Endodermal cell (in vitro differentiated cells): ENCODE data around the gene XK. TPM values are rescaled to one million over a fixed set of nuclear protein-coding genes. Genes with fewer than 3 reads are reported as not detected.

Experiments used
- DNase-seq: peaks from one replicate; pipeline ENCODE4 v3.0.0-alpha.2; 2017
- H3K27ac ChIP-seq: 2 replicates; pipeline ENCODE4 v1.5.1; 2013; ENCODE audit warnings: mild to moderate bottlenecking, low read depth, low read length, moderate library complexity
- H3K27me3 ChIP-seq: 2 replicates; pipeline ENCODE4 v1.6.1; 2013; ENCODE audit warnings: mild to moderate bottlenecking, low read length, moderate library complexity; ENCODE audit not compliant: insufficient read depth, control insufficient read depth, poor library complexity, severe bottlenecking
- H3K36me3 ChIP-seq: 2 replicates; pipeline ENCODE4 v1.7.0; 2013; ENCODE audit warnings: mild to moderate bottlenecking, low read length, moderate library complexity; ENCODE audit not compliant: control insufficient read depth, insufficient read depth
- H3K4me1 ChIP-seq: one replicate; pipeline ENCODE4 v1.7.0; 2013; ENCODE audit warnings: low read length; ENCODE audit not compliant: control insufficient read depth, insufficient read depth
- H3K4me3 ChIP-seq: 2 replicates; pipeline ENCODE4 v1.5.1; 2013; ENCODE audit warnings: mild to moderate bottlenecking, low read length, moderate library complexity
- H3K9ac ChIP-seq: 2 replicates; pipeline ENCODE4 v1.6.1; 2013; ENCODE audit warnings: mild to moderate bottlenecking, low read length, moderate library complexity; ENCODE audit not compliant: poor library complexity, severe bottlenecking; ENCODE audit errors: extremely low read depth
- H3K9me3 ChIP-seq: 2 replicates; pipeline ENCODE4 v1.6.1; 2013; ENCODE audit warnings: mild to moderate bottlenecking, low read length, moderate library complexity; ENCODE audit not compliant: control insufficient read depth
- H3K27ac Mint-ChIP-seq: 2 replicates; pipeline ENCODE4 v1.8.0; 2020; ENCODE audit warnings: mixed read lengths
- H3K27me3 Mint-ChIP-seq: 2 replicates; pipeline ENCODE4 v1.8.0; 2021; ENCODE audit warnings: mild to moderate bottlenecking, mixed read lengths; ENCODE audit not compliant: insufficient read depth
- H3K36me3 Mint-ChIP-seq: 2 replicates; pipeline ENCODE4 v1.8.0; 2020; ENCODE audit warnings: low read depth, mixed read lengths
- H3K4me1 Mint-ChIP-seq: 2 replicates; pipeline ENCODE4 v1.8.0; 2020; ENCODE audit warnings: mixed read lengths
- H3K4me3 Mint-ChIP-seq: 2 replicates; pipeline ENCODE4 v1.8.0; 2020; ENCODE audit warnings: mild to moderate bottlenecking, moderate library complexity, mixed read lengths
- H3K9me3 Mint-ChIP-seq: 2 replicates; pipeline ENCODE4 v1.8.0; 2020; ENCODE audit warnings: mild to moderate bottlenecking, mixed read lengths
- WGBS, 2 experiments: methylation state at CpG; one replicate each; pipeline versions ENCODE4 v1.1.5 to v1.1.7; 2013; ENCODE audit warnings: missing lambda C conversion rate in 2 of 2, mixed read lengths in 1 of 2; ENCODE audit not compliant: insufficient coverage in 1 of 2, insufficient read length in 1 of 2; 5-methylcytosine and 5-hydroxymethylcytosine counted together
- total RNA-seq, 2 donors: library from RNA; stranded (reverse); fragmentation: NEBNext Ultra II Directional in 1 of 2; extraction: Animal tissue kit (Norgen Biotek cat#: 25700) in 1 of 2; gene quantifications; 2 replicates in 1 of 2; 3 replicates in 1 of 2; pipeline ENCODE4 v1.2.1, GENCODE V29; 2021
- TF ChIP-seq, protein P1 (sequence below): fragments of 200-600 bp; sonication (generic); conservative IDR thresholded peaks from 2 replicates; pipeline ENCODE4 v1.5.0; 2021; ENCODE audit warnings: antibody characterized with exemption, mild to moderate bottlenecking

XK gene
- total RNA-seq, 2 donors from 2014 or later, result 0.13 to 0.49 TPM

- H3K4me1 Mint-ChIP-seq, result no peaks in the 10 kb centered on the region
- Histone ChIP-seq H3K27me3 (no peaks in the 10 kb centered on the region), H3K9me3 (no peaks in the 10 kb centered on the region), H3K27ac (no peak overlapping the region), H3K36me3 (no peaks in the 10 kb centered on the region), H3K4me3 (no peak overlapping the region), H3K4me1 (no peaks in the 10 kb centered on the region), H3K9ac (no peak overlapping the region)
- no peak overlapping the region for H3K4me3 Mint-ChIP-seq
- 92% methylated on average over 2 of the region's 2 CpGs; no CpG with 5 or more reads in 1 of the 2 experiments for WGBS, 2 experiments
- peaks cover 26% of the 10 kb centered on the region for H3K9me3 Mint-ChIP-seq
- no peak for DNase-seq
- no peaks in the 10 kb centered on the region for H3K36me3 Mint-ChIP-seq
- TF ChIP-seq, protein P1, sequence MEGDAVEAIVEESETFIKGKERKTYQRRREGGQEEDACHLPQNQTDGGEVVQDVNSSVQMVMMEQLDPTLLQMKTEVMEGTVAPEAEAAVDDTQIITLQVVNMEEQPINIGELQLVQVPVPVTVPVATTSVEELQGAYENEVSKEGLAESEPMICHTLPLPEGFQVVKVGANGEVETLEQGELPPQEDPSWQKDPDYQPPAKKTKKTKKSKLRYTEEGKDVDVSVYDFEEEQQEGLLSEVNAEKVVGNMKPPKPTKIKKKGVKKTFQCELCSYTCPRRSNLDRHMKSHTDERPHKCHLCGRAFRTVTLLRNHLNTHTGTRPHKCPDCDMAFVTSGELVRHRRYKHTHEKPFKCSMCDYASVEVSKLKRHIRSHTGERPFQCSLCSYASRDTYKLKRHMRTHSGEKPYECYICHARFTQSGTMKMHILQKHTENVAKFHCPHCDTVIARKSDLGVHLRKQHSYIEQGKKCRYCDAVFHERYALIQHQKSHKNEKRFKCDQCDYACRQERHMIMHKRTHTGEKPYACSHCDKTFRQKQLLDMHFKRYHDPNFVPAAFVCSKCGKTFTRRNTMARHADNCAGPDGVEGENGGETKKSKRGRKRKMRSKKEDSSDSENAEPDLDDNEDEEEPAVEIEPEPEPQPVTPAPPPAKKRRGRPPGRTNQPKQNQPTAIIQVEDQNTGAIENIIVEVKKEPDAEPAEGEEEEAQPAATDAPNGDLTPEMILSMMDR, result no peak
- H3K27ac Mint-ChIP-seq, result no peak overlapping the region
- no peaks in the 10 kb centered on the region for H3K27me3 Mint-ChIP-seq
These were observed 67.8 kb downstream of the XK start for GRCh38 chrX:37753384-37753783.

DNA sequence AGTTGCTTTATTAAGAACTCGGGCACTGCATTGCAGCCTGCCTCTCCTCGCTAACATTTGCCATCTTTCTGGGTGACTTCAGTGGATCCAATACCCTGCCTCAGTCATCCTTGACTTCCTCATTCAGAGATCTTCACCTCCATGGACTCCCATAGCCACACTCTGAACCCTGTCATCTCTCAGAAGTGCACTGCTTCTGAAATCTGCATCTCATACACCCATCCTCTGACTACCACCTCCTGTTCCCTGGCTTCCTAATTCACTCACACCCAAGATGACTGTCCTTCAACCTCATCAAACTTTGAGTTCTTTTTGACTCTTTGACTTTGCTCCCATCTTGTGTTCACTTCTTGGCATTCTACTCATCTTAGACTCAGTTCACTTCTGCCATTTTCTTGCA is 68.9 kb downstream of the XK start:
- no peaks in the 10 kb centered on the region for H3K27me3 Mint-ChIP-seq
- no peaks in the 10 kb centered on the region for H3K4me1 Mint-ChIP-seq
- H3K4me3 Mint-ChIP-seq, result no peak overlapping the region
- WGBS, 2 experiments, result 91% methylated on average over 2 of the region's 2 CpGs; no CpG with 5 or more reads in 1 of the 2 experiments
- Histone ChIP-seq H3K27me3 (no peaks in the 10 kb centered on the region), H3K4me3 (no peak overlapping the region), H3K36me3 (no peaks in the 10 kb centered on the region), H3K4me1 (no peaks in the 10 kb centered on the region), H3K9me3 (no peaks in the 10 kb centered on the region), H3K27ac (no peak overlapping the region), H3K9ac (no peak overlapping the region)
- no peaks in the 10 kb centered on the region for H3K36me3 Mint-ChIP-seq
- TF ChIP-seq, protein P1, result no peak
- H3K9me3 Mint-ChIP-seq, result peaks cover 16% of the 10 kb centered on the region
- H3K27ac Mint-ChIP-seq, result no peak overlapping the region
- no peak for DNase-seq

- Mint-ChIP-seq H3K27me3 (no peaks in the 10 kb centered on the region), H3K36me3 (no peaks in the 10 kb centered on the region), H3K4me1 (no peaks in the 10 kb centered on the region), H3K27ac (no peak overlapping the region), H3K4me3 (no peak overlapping the region), H3K9me3 (peaks cover 20% of the 10 kb centered on the region)
- no peaks in the 10 kb centered on the region for H3K27me3 ChIP-seq
- no peaks in the 10 kb centered on the region for H3K9me3 ChIP-seq
- no peak for DNase-seq
- H3K4me3 ChIP-seq, result no peak overlapping the region
- no peaks in the 10 kb centered on the region for H3K4me1 ChIP-seq
- TF ChIP-seq, protein P1, result no peak
- no peak overlapping the region for H3K27ac ChIP-seq
- H3K9ac ChIP-seq, result no peak overlapping the region
- no peaks in the 10 kb centered on the region for H3K36me3 ChIP-seq
These were observed 69.4 kb downstream of the XK start for GRCh38 chrX:37755025-37755424.
